ENCODE data around the gene CYTH3. TPM values are rescaled to one million over a fixed set of nuclear protein-coding genes. Genes with fewer than 3 reads are reported as not detected.

Gene CYTH3
- total RNA-seq, 2 experiments from 2014 or later = 0.75 to 1.2 TPM

DNA sequence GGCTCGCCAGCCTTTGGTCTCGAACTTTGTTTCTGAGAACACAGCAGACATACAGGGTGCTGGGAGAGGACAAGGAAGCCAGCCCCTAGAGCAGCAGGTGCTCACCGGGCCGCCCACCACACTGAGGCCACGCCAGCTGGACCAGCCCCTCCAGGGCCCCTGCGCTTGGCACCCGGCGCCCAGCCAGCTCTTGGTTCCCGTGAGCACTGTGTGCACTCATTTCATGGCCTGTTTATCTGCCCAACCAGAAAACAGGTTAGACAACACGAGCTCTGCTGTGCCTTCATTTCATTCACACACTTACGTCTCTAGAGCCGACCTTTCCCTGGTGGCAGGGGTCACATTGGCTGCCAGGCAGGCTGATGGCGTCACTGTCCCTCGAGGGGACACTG lies 104.0 kb downstream of the CYTH3 start:
- CTCF ChIA-PET = no interaction called here
- H3K4me1 Mint-ChIP-seq = no peaks in the 10 kb centered on the region
- no peaks in the 10 kb centered on the region for H3K36me3 Mint-ChIP-seq (ENCODE audit: low read depth)
- no peaks in the 10 kb centered on the region for H3K9me3 Mint-ChIP-seq (ENCODE audit: low read depth)
- no peak overlapping the region for H3K27ac Mint-ChIP-seq
- ATAC-seq (no peak), DNase-seq (no peak)
- H3K27me3 Mint-ChIP-seq = no peaks in the 10 kb centered on the region
- intact Hi-C loops (cut with DNase I, micrococcal nuclease) = no loop called here
- POLR2A ChIA-PET = no interaction called here
- H3K4me3 Mint-ChIP-seq = no peak overlapping the region

DNA sequence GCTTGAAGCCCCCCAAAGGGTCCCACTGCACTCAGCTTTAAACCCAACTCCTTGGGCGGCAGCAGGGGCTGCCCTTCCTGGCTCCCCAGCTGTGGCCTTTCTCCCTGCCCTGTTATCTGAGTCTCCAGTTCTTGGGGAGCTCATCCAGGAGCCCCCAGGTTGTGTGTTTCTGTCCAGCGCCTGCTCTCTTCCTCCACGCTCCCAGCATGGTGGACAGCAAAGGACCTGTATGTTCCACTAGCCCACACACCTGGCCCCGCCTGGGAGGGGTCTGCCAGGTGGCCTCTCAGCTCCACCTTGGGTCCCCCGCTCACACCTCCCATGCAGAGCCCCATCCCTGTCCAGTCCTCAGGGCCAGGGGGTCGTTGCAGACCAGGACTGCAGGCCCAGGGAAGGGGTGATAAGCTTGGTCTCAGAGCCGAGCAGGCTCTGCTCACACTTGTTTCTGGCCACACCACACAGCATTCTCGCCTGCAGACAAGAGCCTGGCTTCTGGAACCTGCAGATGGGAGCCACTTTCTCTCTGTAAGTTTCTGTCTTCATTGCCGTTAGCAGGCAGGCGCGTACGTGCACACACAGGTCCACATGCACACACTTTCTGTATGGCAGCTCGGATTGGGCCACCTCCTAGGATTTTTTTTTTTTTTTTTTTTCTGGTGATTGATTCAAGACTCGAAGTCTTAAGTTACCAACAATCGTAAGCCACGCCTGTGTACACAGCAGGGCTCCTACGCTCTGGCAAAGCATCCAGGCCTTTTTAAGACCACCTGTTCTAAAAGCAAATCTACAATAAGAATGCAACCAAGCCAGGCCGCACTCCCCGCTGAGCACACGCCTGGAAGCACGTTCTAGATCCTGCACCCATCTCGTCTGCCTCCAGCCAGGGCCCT lies 104.6 kb downstream of the CYTH3 start:
- no peak overlapping the region for H3K4me3 Mint-ChIP-seq
- CTCF ChIA-PET = interaction anchor here (0.6 kb wide), 1 partner anchor 96 kb away, joined by 3 read pairs; no protein-coding TSS in a partner anchor
- no peak overlapping the region for H3K27ac Mint-ChIP-seq
- no peak for ATAC-seq
- POLR2A ChIA-PET = no interaction called here
- H3K9me3 Mint-ChIP-seq (ENCODE audit: low read depth) = no peaks in the 10 kb centered on the region
- intact Hi-C loops (cut with DNase I, micrococcal nuclease) = no loop called here
- no peaks in the 10 kb centered on the region for H3K36me3 Mint-ChIP-seq (ENCODE audit: low read depth)
- no peaks in the 10 kb centered on the region for H3K27me3 Mint-ChIP-seq
- no peak for DNase-seq
- no peaks in the 10 kb centered on the region for H3K4me1 Mint-ChIP-seq

GRCh38 chr7:6167004-6167551 lies 105.3 kb downstream of the CYTH3 start:
- Mint-ChIP-seq H3K4me1 (no peaks in the 10 kb centered on the region), H3K4me3 (no peak overlapping the region), H3K36me3 (ENCODE audit: low read depth) (no peaks in the 10 kb centered on the region), H3K27ac (no peak overlapping the region), H3K27me3 (no peaks in the 10 kb centered on the region), H3K9me3 (ENCODE audit: low read depth) (no peaks in the 10 kb centered on the region)
- intact Hi-C loops (cut with DNase I, micrococcal nuclease) = no loop called here
- POLR2A ChIA-PET = no interaction called here
- ATAC-seq (no peak), DNase-seq (no peak)
- CTCF ChIA-PET = interaction anchor here (0.9 kb wide), 1 partner anchor 156 kb away, joined by 3 read pairs; no protein-coding TSS in a partner anchor

- Mint-ChIP-seq H3K27ac (no peak overlapping the region), H3K9me3 (ENCODE audit: low read depth) (no peaks in the 10 kb centered on the region), H3K27me3 (no peaks in the 10 kb centered on the region), H3K4me3 (no peak overlapping the region), H3K4me1 (peaks cover 2% of the 10 kb centered on the region), H3K36me3 (ENCODE audit: low read depth) (no peaks in the 10 kb centered on the region)
- POLR2A ChIA-PET = no interaction called here
- ATAC-seq (no peak), DNase-seq (no peak)
- CTCF ChIA-PET = interaction anchor here (0.9 kb wide), 1 partner anchor 157 kb away, joined by 3 read pairs; no protein-coding TSS in a partner anchor
- intact Hi-C loops (cut with DNase I, micrococcal nuclease) = no loop called here
Measured at GRCh38 chr7:6166443-6166891, 106.0 kb downstream of the CYTH3 start.

DNA sequence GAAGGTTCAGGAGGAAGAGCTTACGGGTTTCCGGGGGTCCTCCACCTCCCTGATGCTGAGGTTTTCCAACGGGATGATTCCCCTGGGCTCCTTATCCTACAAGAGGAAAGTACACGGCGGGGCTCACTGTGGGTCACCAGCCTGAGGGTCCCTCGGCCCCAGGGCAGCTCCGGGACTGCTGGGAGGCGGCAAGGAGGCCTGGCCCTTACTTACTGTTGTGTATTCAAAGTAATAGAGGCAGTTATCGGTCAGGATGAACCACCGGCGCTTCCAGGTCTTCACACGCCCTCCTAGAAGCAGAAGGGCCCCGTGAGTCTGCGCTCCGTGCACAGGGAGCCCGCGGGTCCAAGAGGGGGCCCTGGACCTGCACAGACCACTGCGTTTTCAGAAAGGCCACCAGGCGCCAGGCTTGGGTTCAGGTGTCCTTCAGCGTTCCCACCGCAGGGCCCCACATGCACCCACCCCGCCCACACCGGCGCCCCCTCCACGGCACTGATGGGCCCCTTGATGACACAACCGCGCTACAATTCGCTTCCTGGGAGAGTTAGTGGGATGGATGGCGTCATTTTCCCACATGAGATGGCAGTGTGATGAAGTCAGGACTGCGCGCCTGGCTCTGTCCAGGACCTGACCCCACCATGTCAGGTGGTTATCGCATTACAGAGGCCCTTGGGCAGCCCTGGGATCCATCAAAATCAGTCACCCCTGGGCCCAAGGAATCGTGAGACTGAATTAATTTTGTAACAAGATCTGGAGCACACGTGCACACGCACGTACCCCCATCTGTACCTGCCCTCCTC lies 106.7 kb downstream of the CYTH3 start:
- intact Hi-C loops (cut with DNase I, micrococcal nuclease) = no loop called here
- Mint-ChIP-seq H3K4me3 (no peak overlapping the region), H3K27me3 (no peaks in the 10 kb centered on the region), H3K27ac (no peak overlapping the region), H3K4me1 (peaks cover 2% of the 10 kb centered on the region), H3K9me3 (ENCODE audit: low read depth) (no peaks in the 10 kb centered on the region), H3K36me3 (ENCODE audit: low read depth) (no peaks in the 10 kb centered on the region)
- ChIA-PET CTCF (no interaction called here), POLR2A (no interaction called here)
- DNase-seq = no peak
- no peak for ATAC-seq

GRCh38 chr7:6165075-6165474 lies 107.3 kb downstream of the CYTH3 start:
- Mint-ChIP-seq H3K27ac (no peak overlapping the region), H3K4me3 (no peak overlapping the region), H3K27me3 (no peaks in the 10 kb centered on the region), H3K9me3 (ENCODE audit: low read depth) (no peaks in the 10 kb centered on the region), H3K36me3 (ENCODE audit: low read depth) (no peaks in the 10 kb centered on the region), H3K4me1 (peaks cover 2% of the 10 kb centered on the region)
- ChIA-PET POLR2A (no interaction called here), CTCF (interaction anchor here (0.5 kb wide), 1 partner anchor 153 kb away, joined by 3 read pairs; no protein-coding TSS in a partner anchor)
- DNase-seq (no peak), ATAC-seq (no peak)
- intact Hi-C loops (cut with DNase I, micrococcal nuclease) = no loop called here

GRCh38 chr7:6164491-6164890 lies 107.9 kb downstream of the CYTH3 start:
- ChIA-PET POLR2A (no interaction called here), CTCF (interaction anchor here (0.5 kb wide), 1 partner anchor 154 kb away, joined by 3 read pairs; no protein-coding TSS in a partner anchor)
- intact Hi-C loops (cut with DNase I, micrococcal nuclease) = loop anchor here in 1 of 2 experiments (5.0 kb wide), 1 partner anchor 158 kb away; no protein-coding TSS in a partner anchor
- Mint-ChIP-seq H3K4me1 (peaks cover 2% of the 10 kb centered on the region), H3K4me3 (no peak overlapping the region), H3K27ac (no peak overlapping the region), H3K9me3 (ENCODE audit: low read depth) (no peaks in the 10 kb centered on the region), H3K36me3 (ENCODE audit: low read depth) (no peaks in the 10 kb centered on the region), H3K27me3 (no peaks in the 10 kb centered on the region)
- DNase-seq (no peak), ATAC-seq (no peak)

DNA sequence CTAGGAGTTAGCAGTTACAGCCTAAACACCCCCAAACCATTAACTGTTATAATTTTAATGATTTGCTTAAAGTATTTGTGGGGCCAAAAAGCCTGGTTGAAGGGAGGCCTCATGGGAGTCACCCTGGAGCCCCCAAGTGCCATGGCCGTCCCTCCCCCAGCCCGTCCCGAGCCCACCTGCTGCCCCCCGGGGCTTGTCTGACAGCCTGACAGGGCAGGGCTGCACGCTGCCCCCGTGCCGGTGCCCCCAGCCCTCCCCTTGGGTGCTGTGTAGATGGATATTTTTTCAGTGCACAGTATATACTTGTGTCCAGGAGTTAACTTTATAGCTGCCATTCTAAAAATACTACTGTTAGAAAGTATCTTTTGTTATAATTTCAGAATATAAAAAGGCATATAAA lies 108.4 kb downstream of the CYTH3 start:
- Mint-ChIP-seq H3K4me1 (peaks cover 2% of the 10 kb centered on the region), H3K27ac (no peak overlapping the region), H3K9me3 (ENCODE audit: low read depth) (no peaks in the 10 kb centered on the region), H3K36me3 (ENCODE audit: low read depth) (no peaks in the 10 kb centered on the region), H3K4me3 (no peak overlapping the region), H3K27me3 (no peaks in the 10 kb centered on the region)
- intact Hi-C loops (cut with DNase I, micrococcal nuclease) = loop anchor here in 1 of 2 experiments (5.0 kb wide), 1 partner anchor 158 kb away; no protein-coding TSS in a partner anchor
- ATAC-seq (no peak), DNase-seq (no peak)
- CTCF ChIA-PET = no interaction called here
- POLR2A ChIA-PET = no interaction called here

GRCh38 chr7:6163402-6163801 lies 109.0 kb downstream of the CYTH3 start:
- Mint-ChIP-seq H3K9me3 (ENCODE audit: low read depth) (no peaks in the 10 kb centered on the region), H3K4me1 (peaks cover 2% of the 10 kb centered on the region), H3K36me3 (ENCODE audit: low read depth) (peaks cover under 1% of the 10 kb centered on the region), H3K4me3 (no peak overlapping the region), H3K27me3 (no peaks in the 10 kb centered on the region), H3K27ac (no peak overlapping the region)
- ChIA-PET POLR2A (no interaction called here), CTCF (no interaction called here)
- DNase-seq (no peak), ATAC-seq (no peak)
- intact Hi-C loops (cut with DNase I, micrococcal nuclease) = loop anchor here in 1 of 2 experiments (5.0 kb wide), 1 partner anchor 159 kb away; no protein-coding TSS in a partner anchor

- no peak overlapping the region for H3K4me3 Mint-ChIP-seq
- DNase-seq (no peak), ATAC-seq (no peak)
- no peaks in the 10 kb centered on the region for H3K27me3 Mint-ChIP-seq
- no peaks in the 10 kb centered on the region for H3K9me3 Mint-ChIP-seq (ENCODE audit: low read depth)
- peaks cover 4% of the 10 kb centered on the region for H3K36me3 Mint-ChIP-seq (ENCODE audit: low read depth)
- intact Hi-C loops (cut with DNase I, micrococcal nuclease) = loop anchor here in 1 of 2 experiments (5.0 kb wide), 1 partner anchor 159 kb away; no protein-coding TSS in a partner anchor
- no peak overlapping the region for H3K27ac Mint-ChIP-seq
- ChIA-PET POLR2A (no interaction called here), CTCF (interaction anchor here (1.1 kb wide), 1 partner anchor 27 kb away, joined by 6 read pairs; no protein-coding TSS in a partner anchor)
- peaks cover 2% of the 10 kb centered on the region for H3K4me1 Mint-ChIP-seq
Measured at GRCh38 chr7:6162650-6163366, 109.6 kb downstream of the CYTH3 start.

- CTCF ChIA-PET = interaction anchor here (0.7 to 1.1 kb wide), 2 partner anchors 27 to 35 kb away, joined by 3 to 6 read pairs; no protein-coding TSS in a partner anchor
- DNase-seq (no peak), ATAC-seq (no peak)
- H3K36me3 Mint-ChIP-seq (ENCODE audit: low read depth) = peaks cover 8% of the 10 kb centered on the region
- H3K27ac Mint-ChIP-seq = no peak overlapping the region
- POLR2A ChIA-PET = no interaction called here
- intact Hi-C loops (cut with DNase I, micrococcal nuclease) = loop anchor here in 1 of 2 experiments (5.0 kb wide), 1 partner anchor 160 kb away; no protein-coding TSS in a partner anchor
- H3K4me1 Mint-ChIP-seq = peaks cover 2% of the 10 kb centered on the region
- no peaks in the 10 kb centered on the region for H3K27me3 Mint-ChIP-seq
- no peaks in the 10 kb centered on the region for H3K9me3 Mint-ChIP-seq (ENCODE audit: low read depth)
- H3K4me3 Mint-ChIP-seq = no peak overlapping the region
Measured at GRCh38 chr7:6162331-6162620, 110.1 kb downstream of the CYTH3 start.

Measured in activated CD4-positive, alpha-beta T cell treated with anti-CD3 and anti-CD28 coated beads for 36 hours (primary cell).